IMR-90 (cell line): Measurements from ENCODE around the gene SPATC1L. TPM values are rescaled to one million over a fixed set of nuclear protein-coding genes. Genes with fewer than 3 reads are reported as not detected.

Experiments used
- ATAC-seq: fragments of 200-7000 bp; cut with Tn5 transposase; 2 replicates; pipeline ENCODE4 v1.9.1; 2020; ENCODE audit warnings: low read depth, mild to moderate bottlenecking, moderate library complexity
- BruUV-seq: library from RNA; stranded (reverse); fragments of 400-500 nt; replicated peaks from 2 replicates; lab custom pipeline; 2021; lab: Mats Ljungman, UMichigan
- CTCF ChIA-PET: fragments of 300-600 bp; formaldehyde crosslinking; extraction: SDS; loops from one replicate; lab custom pipeline; 2021; ENCODE audit warnings: antibody characterized with exemption; lab: Yijun Ruan, JAX
- POLR2A ChIA-PET: fragments of 300-600 bp; sonication (Branson Sonifier 250); formaldehyde crosslinking; loops from one replicate; lab custom pipeline; 2022; ENCODE audit warnings: antibody characterized with exemption; ENCODE audit not compliant: unreplicated experiment; lab: Charles Lee
- DNase-seq: peaks from one replicate; pipeline ENCODE4 v3.0.0; 2013
- H2AFZ ChIP-seq: replicated peaks from 2 replicates; pipeline ENCODE3; 2013; ENCODE audit warnings: low read length, mild to moderate bottlenecking; ENCODE audit not compliant: poor library complexity
- H2AK5ac ChIP-seq: 2 replicates; pipeline ENCODE4 v1.6.1; 2013; ENCODE audit warnings: low read depth, low read length, inconsistent platforms
- H2AK9ac ChIP-seq: replicated peaks from 2 replicates; pipeline ENCODE3; 2013; ENCODE audit warnings: mild to moderate bottlenecking, low read depth, low read length, moderate library complexity; ENCODE audit not compliant: poor library complexity
- H2BK120ac ChIP-seq: 2 replicates; pipeline ENCODE4 v1.6.1; 2013; ENCODE audit warnings: low read depth, low read length, inconsistent platforms
- H2BK15ac ChIP-seq: 3 replicates; pipeline ENCODE4 v1.6.1; 2013; ENCODE audit warnings: low read depth, low read length, inconsistent platforms
- H2BK20ac ChIP-seq: 2 replicates; pipeline ENCODE4 v1.6.1; 2013; ENCODE audit warnings: low read depth, mild to moderate bottlenecking, inconsistent platforms, low read length, moderate library complexity
- H2BK5ac ChIP-seq: 2 replicates; pipeline ENCODE4 v1.6.1; 2013; ENCODE audit warnings: mild to moderate bottlenecking, low read depth, low read length, inconsistent platforms; ENCODE audit not compliant: poor library complexity, severe bottlenecking
- H3K14ac ChIP-seq: replicated peaks from 2 replicates; pipeline ENCODE4 v1.6.1; 2013; ENCODE audit warnings: low read depth, low read length, inconsistent platforms
- H3K18ac ChIP-seq: 2 replicates; pipeline ENCODE4 v1.6.1; 2013; ENCODE audit warnings: low read depth, low read length, control low read depth
- H3K23ac ChIP-seq: 2 replicates; pipeline ENCODE4 v1.6.1; 2013; ENCODE audit warnings: low read depth, low read length, inconsistent platforms
- H3K27ac ChIP-seq: 2 replicates; pipeline ENCODE4 v1.5.1; 2013; ENCODE audit warnings: mild to moderate bottlenecking, control low read depth, low read length; ENCODE audit not compliant: insufficient read depth
- H3K27me3 ChIP-seq: 2 replicates; pipeline ENCODE4 v1.6.1; 2013; ENCODE audit warnings: low read length; ENCODE audit not compliant: control insufficient read depth, insufficient read depth
- H3K36me3 ChIP-seq: 2 replicates; pipeline ENCODE4 v1.6.1; 2013; ENCODE audit warnings: low read length, mixed read lengths; ENCODE audit not compliant: control insufficient read depth, insufficient read depth
- H3K4ac ChIP-seq: 2 replicates; pipeline ENCODE4 v1.6.1; 2013; ENCODE audit warnings: low read depth, low read length, inconsistent platforms
- H3K4me1 ChIP-seq: 2 replicates; pipeline ENCODE4 v1.6.1; 2013; ENCODE audit warnings: low read length, mixed read lengths; ENCODE audit not compliant: control insufficient read depth, insufficient read depth
- H3K4me2 ChIP-seq: 2 replicates; pipeline ENCODE4 v1.6.1; 2013; ENCODE audit warnings: low read depth, mild to moderate bottlenecking, control low read depth, low read length, moderate library complexity
- H3K4me3 ChIP-seq: 2 replicates; pipeline ENCODE4 v1.5.1; 2013; ENCODE audit warnings: low read depth, mild to moderate bottlenecking, control low read depth, low read length, moderate library complexity; ENCODE audit not compliant: insufficient read depth
- H3K56ac ChIP-seq: 2 replicates; pipeline ENCODE4 v1.6.1; 2013; ENCODE audit warnings: low read length, inconsistent platforms; ENCODE audit not compliant: insufficient read depth; ENCODE audit errors: extremely low read depth
- H3K79me1 ChIP-seq, 2 experiments: 2 replicates each; pipeline ENCODE4 v1.6.1; 2013; ENCODE audit warnings: low read length in 2 of 2, inconsistent platforms in 1 of 2, low read depth in 1 of 2
- H3K9ac ChIP-seq: 2 replicates; pipeline ENCODE4 v1.6.1; 2013; ENCODE audit warnings: low read depth, low read length, control low read depth
- H3K9me1 ChIP-seq: 2 replicates; pipeline ENCODE4 v1.6.1; 2013; ENCODE audit warnings: low read length, inconsistent platforms; ENCODE audit not compliant: insufficient read depth
- H3K9me3 ChIP-seq: 2 replicates; pipeline ENCODE4 v1.6.1; 2013; ENCODE audit warnings: low read length; ENCODE audit not compliant: control insufficient read depth, insufficient read depth
- H4K20me1 ChIP-seq: 2 replicates; pipeline ENCODE4 v1.6.1; 2013; ENCODE audit warnings: low read length, inconsistent platforms; ENCODE audit not compliant: insufficient read depth
- H4K5ac ChIP-seq: 2 replicates; pipeline ENCODE4 v1.6.1; 2013; ENCODE audit warnings: mild to moderate bottlenecking, low read depth, low read length, control low read depth
- H4K8ac ChIP-seq, 2 experiments: 2 replicates each; pipeline ENCODE4 v1.6.1; 2013; ENCODE audit warnings: low read depth in 2 of 2, low read length in 2 of 2, control low read depth in 1 of 2, inconsistent platforms in 1 of 2
- H4K91ac ChIP-seq: 2 replicates; pipeline ENCODE4 v1.6.1; 2013; ENCODE audit warnings: low read depth, low read length, inconsistent platforms; ENCODE audit not compliant: insufficient read depth
- ELK1 ChIP-seq: fragments of 150-350 bp; IDR thresholded peaks from 2 replicates; pipeline ENCODE4 v1.6.1; 2016; ENCODE audit warnings: low read depth, mild to moderate bottlenecking, low read length, moderate library complexity, borderline replicate concordance
- MAFK ChIP-seq: IDR thresholded peaks from 2 replicates; pipeline ENCODE4 v1.6.1; 2012; ENCODE audit warnings: low read depth, low read length, improper control_type of control experiment
- MAZ ChIP-seq: IDR thresholded peaks from 2 replicates; pipeline ENCODE4 v1.6.1; 2012; ENCODE audit warnings: low read depth, mild to moderate bottlenecking, low read length, improper control_type of control experiment, moderate library complexity, borderline replicate concordance
- RFX5 ChIP-seq: IDR thresholded peaks from 2 replicates; pipeline ENCODE4 v1.8.0; 2012; ENCODE audit warnings: low read depth, mild to moderate bottlenecking, low read length, moderate library complexity
- SMC3 ChIP-seq: fragments of 150-350 bp; IDR thresholded peaks from 2 replicates; pipeline ENCODE4 v1.6.1; 2016; ENCODE audit warnings: low read depth, mild to moderate bottlenecking, antibody characterized with exemption, low read length, moderate library complexity
- USF2 ChIP-seq: fragments of 150-350 bp; IDR thresholded peaks from 2 replicates; pipeline ENCODE4 v1.6.1; 2017; ENCODE audit warnings: mild to moderate bottlenecking, antibody characterized with exemption, low read length, low read depth
- WGBS, 2 experiments: methylation state at CpG; one replicate each; pipeline versions ENCODE4 v1.1.5 to v1.1.7; 2013; ENCODE audit warnings: missing lambda C conversion rate in 2 of 2; ENCODE audit not compliant: insufficient read length in 1 of 2; ENCODE audit errors: extremely low coverage in 2 of 2; 5-methylcytosine and 5-hydroxymethylcytosine counted together
- dilution Hi-C: fragments of 300-500 bp; cut with HindIII; formaldehyde crosslinking; loops from one replicate; pipeline ENCODE4 v1.14.3; 2018; ENCODE audit warnings: low sequenced_read_pairs; ENCODE audit not compliant: unreplicated experiment
- in situ Hi-C: fragments of 300-500 bp; cut with MboI; formaldehyde crosslinking; loops from 3 replicates; pipeline ENCODE4 v1.14.3; 2019; ENCODE audit warnings: low sequenced_read_pairs, inconsistent platforms, mixed read lengths
- intact Hi-C: fragments of 100-400 bp; cut with micrococcal nuclease; formaldehyde crosslinking; loops from 2 replicates; pipeline ENCODE4 v1.10.0; 2022
- polyA plus RNA-seq, 3 experiments: library from polyadenylated mRNA; depleted of rRNA; stranded (reverse); fragments of >200 nt; gene quantifications; 2 replicates each; pipeline ENCODE4 v1.2.3, GENCODE V29; 2012; ENCODE audit warnings: low replicate concordance in 1 of 3
- total RNA-seq: library from RNA; depleted of rRNA; stranded (reverse); fragments of >200 nt; gene quantifications from 2 replicates; pipeline ENCODE4 v1.2.3, GENCODE V29; 2012

SPATC1L gene
- total and polyA plus RNA-seq, 2 of the 4 experiments (the other 2 are of a cell fraction) = 3.8 to 17.2 TPM

- Histone ChIP-seq H3K4ac (no peak overlapping the region), H2BK15ac (no peak overlapping the region), H3K27ac (no peak overlapping the region), H2AFZ (no peak overlapping the region), H2BK20ac (no peak overlapping the region), H4K8ac (no peak overlapping the region), H3K4me3 (no peak overlapping the region), H3K9me3 (no peaks in the 10 kb centered on the region), H2BK5ac (no peak overlapping the region), H3K9me1 (no peaks in the 10 kb centered on the region), H3K56ac (no peak overlapping the region), H3K18ac (no peak overlapping the region), H4K20me1 (peaks cover 15% of the 10 kb centered on the region), H4K91ac (no peak overlapping the region), H3K9ac (no peak overlapping the region), H3K4me2 (no peak overlapping the region), H2BK120ac (no peak overlapping the region), H3K27me3 (no peaks in the 10 kb centered on the region), H3K4me1 (no peaks in the 10 kb centered on the region), H3K36me3 (peaks cover 32% of the 10 kb centered on the region), H2AK5ac (no peak overlapping the region), H4K5ac (no peak overlapping the region), H3K14ac (no peak overlapping the region), H3K79me1 (peaks cover 8 to 42% of the 10 kb centered on the region in 2 experiments; a peak in 3 of 4 replicates), H2AK9ac (no peak overlapping the region), H3K23ac (no peak overlapping the region)
- intact Hi-C loops (no loop called here), dilution Hi-C loops (no loop called here), in situ Hi-C loops (no loop called here)
- DNase-seq (no peak), ATAC-seq (no peak)
- no TSS peak for BruUV-seq
- ChIA-PET POLR2A (no interaction called here), CTCF (no interaction called here)
- TF ChIP-seq ELK1 = no peak
- TF ChIP-seq USF2 = no peak
- TF ChIP-seq MAFK = no peak
- TF ChIP-seq RFX5 = no peak
- no peak for TF ChIP-seq SMC3
- no peak for TF ChIP-seq MAZ
- 81% methylated on average over 4 of the region's 13 CpGs; no CpG with 5 or more reads in 1 of the 2 experiments for WGBS, 2 experiments
These were observed 35.5 kb upstream of the SPATC1L start for GRCh38 chr21:46219591-46220239.
